ENCODE data around the gene TRAPPC10.
A peak's percentile ranks its signal among the peaks of the same experiment; 100 is the strongest.

TRAPPC10 gene

GRCh38 chr21:44018127-44018526, 6.0 kb downstream of the TRAPPC10 start:
- TF ChIP-seq EZH2phosphoT487 (IDR thresholded peaks at IDR 0.05; ENCODE audit: low read depth): no peak
- no peak for TF ChIP-seq CTCF (IDR thresholded peaks at IDR 0.05; ENCODE audit: low read depth, low read length)
- Histone ChIP-seq H4K20me1 (ENCODE audit: insufficient read depth, low read length) (peaks cover 4% of the 10 kb centered on the region), H3K4me1 (ENCODE audit: low read length) (peaks cover 51% of the 10 kb centered on the region), H3K79me2 (ENCODE audit: low read length) (peaks cover 96% of the 10 kb centered on the region), H3K27ac (ENCODE audit: low read length) (0 out of 2 replicates have a peak overlapping the region, but pooled peaks have one; percentile 95), H3K27me3 (ENCODE audit: low read depth, low read length) (no peaks in the 10 kb centered on the region), H3K4me2 (ENCODE audit: low read length) (no peak overlapping the region; the same call in 1 of the 2 replicates), H3K36me3 (replicated peaks; ENCODE audit: low read depth, low read length) (peaks cover 2% of the 10 kb centered on the region), H3K9me3 (ENCODE audit: insufficient read depth, low read length) (no peaks in the 10 kb centered on the region), H3K9ac (ENCODE audit: low read length) (no peak overlapping the region), H2AFZ (ENCODE audit: low read depth, low read length) (no peak overlapping the region), H3K4me3 (ENCODE audit: low read length) (no peak overlapping the region)

- Histone ChIP-seq H3K4me1 (ENCODE audit: low read length) (peaks cover 46% of the 10 kb centered on the region), H4K20me1 (ENCODE audit: insufficient read depth, low read length) (peaks cover 5% of the 10 kb centered on the region), H3K9ac (ENCODE audit: low read length) (no peak overlapping the region)
Measured at GRCh38 chr21:44018813-44019567, 6.9 kb downstream of the TRAPPC10 start.

GRCh38 chr21:44019568-44019958, 7.5 kb downstream of the TRAPPC10 start:
- Histone ChIP-seq H3K27ac (ENCODE audit: low read length) (no peak overlapping the region), H3K4me1 (ENCODE audit: low read length) (peaks cover 40% of the 10 kb centered on the region), H4K20me1 (ENCODE audit: insufficient read depth, low read length) (peaks cover 10% of the 10 kb centered on the region)

More at GRCh38 chr21:44018813-44019567, 6.9 kb downstream of the TRAPPC10 start:
- Histone ChIP-seq H3K9me3 (ENCODE audit: insufficient read depth, low read length) (no peaks in the 10 kb centered on the region), H2AFZ (ENCODE audit: low read depth, low read length) (no peak overlapping the region), H3K79me2 (ENCODE audit: low read length) (peaks cover 96% of the 10 kb centered on the region), H3K27me3 (ENCODE audit: low read depth, low read length) (no peaks in the 10 kb centered on the region), H3K36me3 (replicated peaks; ENCODE audit: low read depth, low read length) (peaks cover 2% of the 10 kb centered on the region), H3K27ac (ENCODE audit: low read length) (no peak overlapping the region), H3K4me2 (ENCODE audit: low read length) (no peak overlapping the region), H3K4me3 (ENCODE audit: low read length) (no peak overlapping the region)
- TF ChIP-seq CTCF (IDR thresholded peaks at IDR 0.05; ENCODE audit: low read depth, low read length) (no peak), EZH2phosphoT487 (IDR thresholded peaks at IDR 0.05; ENCODE audit: low read depth) (no peak)

More at GRCh38 chr21:44019568-44019958, 7.5 kb downstream of the TRAPPC10 start:
- Histone ChIP-seq H3K9ac (ENCODE audit: low read length) (no peak overlapping the region), H3K9me3 (ENCODE audit: insufficient read depth, low read length) (no peaks in the 10 kb centered on the region), H2AFZ (ENCODE audit: low read depth, low read length) (no peak overlapping the region), H3K4me3 (ENCODE audit: low read length) (no peak overlapping the region), H3K4me2 (ENCODE audit: low read length) (no peak overlapping the region), H3K79me2 (ENCODE audit: low read length) (peaks cover 96% of the 10 kb centered on the region), H3K27me3 (ENCODE audit: low read depth, low read length) (no peaks in the 10 kb centered on the region), H3K36me3 (replicated peaks; ENCODE audit: low read depth, low read length) (peaks cover 2% of the 10 kb centered on the region)
- TF ChIP-seq CTCF (IDR thresholded peaks at IDR 0.05; ENCODE audit: low read depth, low read length): no peak
- TF ChIP-seq EZH2phosphoT487 (IDR thresholded peaks at IDR 0.05; ENCODE audit: low read depth): no peak

All from OCI-LY3 (cell line).